GM23248 (cell line): ENCODE results near the gene USP10. TPM values are rescaled to one million over a fixed set of nuclear protein-coding genes. Genes with fewer than 3 reads are reported as not detected.

Experiments
- DNase-seq: peaks from one replicate; pipeline ENCODE4 v3.0.0-alpha.2; 2015
- H2AFZ ChIP-seq: fragments of 200-600 bp; sonication (generic); 2 replicates; pipeline ENCODE4 v1.6.1; 2016; ENCODE audit warnings: antibody characterized with exemption
- H3F3A ChIP-seq: fragments of 200-600 bp; sonication (generic); 2 replicates; pipeline ENCODE4 v1.6.1; 2016; ENCODE audit warnings: mild to moderate bottlenecking, antibody characterized with exemption, mixed run types; ENCODE audit not compliant: insufficient read depth
- H3K27ac ChIP-seq: fragments of 200-600 bp; sonication (generic); 2 replicates; pipeline ENCODE4 v1.5.1; 2016; ENCODE audit warnings: mild to moderate bottlenecking
- H3K27me3 ChIP-seq: fragments of 200-600 bp; sonication (generic); replicated peaks from 2 replicates; pipeline ENCODE4 v1.6.1; 2016; ENCODE audit warnings: mild to moderate bottlenecking; ENCODE audit not compliant: insufficient read depth
- H3K36me3 ChIP-seq: fragments of 200-600 bp; sonication (generic); 2 replicates; pipeline ENCODE4 v1.6.1; 2016; ENCODE audit warnings: low read depth, mild to moderate bottlenecking
- H3K4me1 ChIP-seq: fragments of 200-600 bp; sonication (generic); 2 replicates; pipeline ENCODE4 v1.6.1; 2016; ENCODE audit warnings: mild to moderate bottlenecking; ENCODE audit not compliant: insufficient read depth
- H3K4me2 ChIP-seq: fragments of 200-600 bp; sonication (generic); one replicate; pipeline ENCODE4 v1.6.1; 2016; ENCODE audit warnings: mild to moderate bottlenecking; ENCODE audit not compliant: unreplicated experiment
- H3K4me3 ChIP-seq: fragments of 200-600 bp; sonication (generic); 2 replicates; pipeline ENCODE4 v1.5.1; 2016; ENCODE audit warnings: mild to moderate bottlenecking
- H3K79me2 ChIP-seq: fragments of 200-600 bp; sonication (generic); 2 replicates; pipeline ENCODE4 v1.6.1; 2016; ENCODE audit warnings: mild to moderate bottlenecking; ENCODE audit not compliant: insufficient read depth
- H3K9ac ChIP-seq: fragments of 200-600 bp; sonication (generic); 2 replicates; pipeline ENCODE4 v1.6.1; 2016; ENCODE audit warnings: mild to moderate bottlenecking
- H3K9me2 ChIP-seq: fragments of 200-600 bp; sonication (generic); 2 replicates; pipeline ENCODE4 v1.6.1; 2016; ENCODE audit warnings: mixed run types, mild to moderate bottlenecking, moderate library complexity; ENCODE audit not compliant: insufficient read depth
- H3K9me3 ChIP-seq: fragments of 200-600 bp; sonication (generic); one replicate; pipeline ENCODE4 v1.6.1; 2017; ENCODE audit warnings: low read depth
- H4K20me1 ChIP-seq: fragments of 200-600 bp; sonication (generic); 2 replicates; pipeline ENCODE4 v1.6.0; 2016; ENCODE audit not compliant: insufficient read depth
- EZH2 ChIP-seq: fragments of 200-600 bp; sonication (generic); IDR thresholded peaks from 2 replicates; pipeline ENCODE4 v1.6.1; 2018; ENCODE audit warnings: antibody characterized with exemption, mild to moderate bottlenecking; ENCODE audit not compliant: insufficient read depth, poor library complexity, severe bottlenecking
- EZH2phosphoT487 ChIP-seq: fragments of 200-600 bp; sonication (generic); IDR thresholded peaks from 2 replicates; pipeline ENCODE4 v1.6.1; 2018; ENCODE audit warnings: antibody characterized with exemption, moderate library complexity, mild to moderate bottlenecking, low read depth; ENCODE audit not compliant: insufficient read depth
- WGBS, 2 experiments: methylation state at CpG; one replicate each; pipeline ENCODE4 v1.1.6; 2015 to 2017; ENCODE audit warnings: low lambda C conversion rate in 2 of 2, low coverage in 1 of 2; ENCODE audit errors: missing lambda C conversion rate in 2 of 2; 5-methylcytosine and 5-hydroxymethylcytosine counted together
- in situ Hi-C: fragments of 300-500 bp; cut with MboI; formaldehyde crosslinking; loops from 2 replicates; pipeline ENCODE4 v1.15.0; 2020
- polyA plus RNA-seq: library from polyadenylated mRNA; unstranded; fragments of >200 nt; fragmentation: Nextera tagmentation; extraction: Ambion mirVana; gene quantifications from 2 replicates; pipeline ENCODE4 v1.2.1, GENCODE V29; 2016
- total RNA-seq: library from RNA; depleted of rRNA; stranded (reverse); fragments of >200 nt; shearing (Covaris generic); gene quantifications from 2 replicates; pipeline ENCODE4 v1.2.3, GENCODE V29; 2014

USP10 gene
- total and polyA plus RNA-seq, 2 experiments from 2014 or later: 48.3 to 74.0 TPM

- Histone ChIP-seq H4K20me1 (peaks cover 6% of the 10 kb centered on the region; the same call in 1 of the 2 replicates), H2AFZ (no peak overlapping the region), H3K9ac (peak overlapping the region; percentile 20; the same call in 1 of the 2 replicates), H3K4me3 (no peak overlapping the region), H3K4me1 (peaks cover 25% of the 10 kb centered on the region), H3K27ac (no peak overlapping the region), H3K36me3 (no peaks in the 10 kb centered on the region; the same call in 1 of the 2 replicates), H3K79me2 (peaks cover 99% of the 10 kb centered on the region), H3K9me2 (no peaks in the 10 kb centered on the region), H3K9me3 (no peaks in the 10 kb centered on the region), H3K4me2 (peak overlapping the region; percentile 36), H3F3A (peaks cover 15% of the 10 kb centered on the region; the same call in 1 of the 2 replicates), H3K27me3 (no peaks in the 10 kb centered on the region)
- DNase-seq: peak; percentile 33
- TF ChIP-seq EZH2phosphoT487 (no peak), EZH2 (no peak)
- 86 to 91% methylated on average over 14 of the region's 14 CpGs for WGBS, 2 experiments
- in situ Hi-C loops: loop anchor here (10.0 kb wide), 1 partner anchor 211 kb away; no protein-coding TSS in a partner anchor
These were observed 53.9 kb downstream of the USP10 start for GRCh38 chr16:84753412-84754326.

GRCh38 chr16:84754353-84754856 is 54.6 kb downstream of the USP10 start:
- no peaks in the 10 kb centered on the region; the same call in 1 of the 2 replicates for H3K36me3 ChIP-seq
- H3K9me3 ChIP-seq: no peaks in the 10 kb centered on the region
- peaks cover 15% of the 10 kb centered on the region; the same call in 1 of the 2 replicates for H3F3A ChIP-seq
- no peaks in the 10 kb centered on the region for H3K27me3 ChIP-seq
- H4K20me1 ChIP-seq: peaks cover 6% of the 10 kb centered on the region; the same call in 1 of the 2 replicates
- DNase-seq: peak; percentile 81
- H3K4me1 ChIP-seq: peaks cover 25% of the 10 kb centered on the region
- H3K27ac ChIP-seq: no peak overlapping the region
- WGBS, 2 experiments: 6% methylated on average over 12 of the region's 12 CpGs
- H3K79me2 ChIP-seq: peaks cover 99% of the 10 kb centered on the region
- TF ChIP-seq EZH2: no peak
- TF ChIP-seq EZH2phosphoT487: no peak
- H3K4me3 ChIP-seq: no peak overlapping the region; the same call in 1 of the 2 replicates
- H3K9ac ChIP-seq: peak overlapping the region; percentile 20; the same call in 1 of the 2 replicates
- H3K4me2 ChIP-seq: peak overlapping the region; percentile 36
- in situ Hi-C loops: loop anchor here (10.0 kb wide), 1 partner anchor 210 kb away; no protein-coding TSS in a partner anchor
- no peaks in the 10 kb centered on the region for H3K9me2 ChIP-seq
- H2AFZ ChIP-seq: no peak overlapping the region

DNA sequence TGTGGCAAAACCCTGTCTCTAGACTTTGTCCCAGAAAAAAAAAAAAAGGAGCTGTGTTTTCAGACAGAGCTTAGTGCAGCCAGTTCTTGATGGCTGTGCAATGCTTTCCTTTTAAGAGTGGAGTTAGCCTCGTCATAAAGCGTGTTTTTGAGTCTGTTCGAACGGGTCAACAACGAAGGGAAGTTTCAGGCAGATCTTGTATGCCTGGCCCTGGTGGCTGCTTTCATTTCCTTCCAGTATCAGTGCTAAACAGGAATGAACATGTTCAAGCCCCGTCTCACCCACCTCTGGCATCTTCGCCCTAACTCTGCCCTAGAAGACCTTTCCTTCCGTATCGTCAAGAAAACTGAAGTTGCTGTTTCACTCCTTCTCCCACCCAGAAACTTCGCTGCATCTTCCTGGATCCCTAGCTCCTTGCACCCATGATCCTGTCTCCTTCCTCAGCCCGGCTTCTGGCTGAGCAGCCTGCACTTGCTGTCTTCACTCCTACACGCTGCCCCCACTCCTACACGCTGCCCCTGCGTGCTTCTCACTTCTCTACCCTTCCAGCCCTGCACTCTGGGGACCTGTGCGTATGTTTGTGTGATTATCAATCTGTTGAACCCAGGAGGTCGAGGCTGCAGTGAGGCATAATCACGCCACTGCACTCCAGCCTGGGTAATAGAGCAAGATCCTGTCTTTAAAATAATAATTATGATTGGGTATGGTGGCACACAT is 55.3 kb downstream of the USP10 start:
- Histone ChIP-seq H2AFZ (no peak overlapping the region), H3F3A (peaks cover 15% of the 10 kb centered on the region; the same call in 1 of the 2 replicates), H3K9ac (peak overlapping the region; percentile 20; the same call in 1 of the 2 replicates), H3K9me3 (no peaks in the 10 kb centered on the region), H3K9me2 (no peaks in the 10 kb centered on the region), H4K20me1 (peaks cover 6% of the 10 kb centered on the region; the same call in 1 of the 2 replicates), H3K79me2 (peaks cover 99% of the 10 kb centered on the region), H3K27me3 (no peaks in the 10 kb centered on the region), H3K4me1 (peaks cover 25% of the 10 kb centered on the region), H3K36me3 (no peaks in the 10 kb centered on the region; the same call in 1 of the 2 replicates), H3K27ac (no peak overlapping the region), H3K4me3 (no peak overlapping the region), H3K4me2 (peak overlapping the region; percentile 36)
- DNase-seq: no peak
- in situ Hi-C loops: loop anchor here (10.0 kb wide), 1 partner anchor 210 kb away; no protein-coding TSS in a partner anchor
- no peak for TF ChIP-seq EZH2
- TF ChIP-seq EZH2phosphoT487: no peak
- WGBS, 2 experiments: 93 to 94% methylated on average over 17 of the region's 17 CpGs

GRCh38 chr16:84756830-84757229 is 57.0 kb downstream of the USP10 start:
- in situ Hi-C loops: loop anchor here (10.0 kb wide), 1 partner anchor 208 kb away; no protein-coding TSS in a partner anchor

More at GRCh38 chr16:84756830-84757229, 57.0 kb downstream of the USP10 start:
- WGBS, 2 experiments: 46 to 50% methylated on average over 2 of the region's 2 CpGs
- H3K4me1 ChIP-seq: peaks cover 18% of the 10 kb centered on the region
- H3K9me2 ChIP-seq: no peaks in the 10 kb centered on the region
- no peaks in the 10 kb centered on the region for H3K9me3 ChIP-seq
- peaks cover 99% of the 10 kb centered on the region for H3K79me2 ChIP-seq
- H3K4me3 ChIP-seq: no peak overlapping the region
- DNase-seq: no peak
- H3K27ac ChIP-seq: no peak overlapping the region
- H3F3A ChIP-seq: peaks cover 9% of the 10 kb centered on the region; the same call in 1 of the 2 replicates
- no peaks in the 10 kb centered on the region for H3K36me3 ChIP-seq
- H3K4me2 ChIP-seq: no peak overlapping the region
- H3K27me3 ChIP-seq: no peaks in the 10 kb centered on the region
- no peak for TF ChIP-seq EZH2
- no peak for TF ChIP-seq EZH2phosphoT487
- H3K9ac ChIP-seq: no peak overlapping the region
- no peak overlapping the region for H2AFZ ChIP-seq
- peaks cover 5% of the 10 kb centered on the region; the same call in 1 of the 2 replicates for H4K20me1 ChIP-seq
